ENCODE data around the gene CDH18.

The CDH18 gene

GRCh38 chr5:19771174-19771835 lies 216.7 kb downstream of the CDH18 start:
- H3K4me1 ChIP-seq (ENCODE audit: control insufficient read depth, insufficient read depth, low read length): no peaks in the 10 kb centered on the region
- H3K36me3 ChIP-seq (ENCODE audit: insufficient read depth, low read length): no peaks in the 10 kb centered on the region
- H3K4me3 ChIP-seq (ENCODE audit: low read length): no peak overlapping the region
- H3K27me3 ChIP-seq (ENCODE audit: control insufficient read depth, insufficient read depth, low read length): no peaks in the 10 kb centered on the region
- no peak overlapping the region for H3K9ac ChIP-seq (ENCODE audit: low read depth, low read length)
- no peaks in the 10 kb centered on the region for H3K9me3 ChIP-seq (replicated peaks; ENCODE audit: low read length)
- no peak overlapping the region for H3K4me2 ChIP-seq (ENCODE audit: low read length)

- Histone ChIP-seq H3K4me2 (ENCODE audit: low read length) (no peak overlapping the region), H3K4me1 (ENCODE audit: control insufficient read depth, insufficient read depth, low read length) (no peaks in the 10 kb centered on the region), H3K9me3 (replicated peaks; ENCODE audit: low read length) (no peaks in the 10 kb centered on the region), H3K4me3 (ENCODE audit: low read length) (no peak overlapping the region), H3K36me3 (ENCODE audit: insufficient read depth, low read length) (no peaks in the 10 kb centered on the region), H3K27me3 (ENCODE audit: control insufficient read depth, insufficient read depth, low read length) (no peaks in the 10 kb centered on the region), H3K9ac (ENCODE audit: low read depth, low read length) (no peak overlapping the region)
Observed at GRCh38 chr5:19770396-19770795, 217.6 kb downstream of the CDH18 start.

- H3K9ac ChIP-seq (ENCODE audit: low read depth, low read length): no peak overlapping the region
- H3K4me3 ChIP-seq (ENCODE audit: low read length): no peak overlapping the region
- no peaks in the 10 kb centered on the region for H3K4me1 ChIP-seq (ENCODE audit: control insufficient read depth, insufficient read depth, low read length)
- H3K36me3 ChIP-seq (ENCODE audit: insufficient read depth, low read length): no peaks in the 10 kb centered on the region
- H3K4me2 ChIP-seq (ENCODE audit: low read length): no peak overlapping the region
- no peaks in the 10 kb centered on the region for H3K27me3 ChIP-seq (ENCODE audit: control insufficient read depth, insufficient read depth, low read length)
- no peaks in the 10 kb centered on the region for H3K9me3 ChIP-seq (replicated peaks; ENCODE audit: low read length)
Observed at GRCh38 chr5:19767987-19768386, 220.0 kb downstream of the CDH18 start.

GRCh38 chr5:19753579-19753978 lies 234.4 kb downstream of the CDH18 start:
- Histone ChIP-seq H3K4me1 (ENCODE audit: control insufficient read depth, insufficient read depth, low read length) (no peaks in the 10 kb centered on the region), H3K4me2 (ENCODE audit: low read length) (no peak overlapping the region), H3K36me3 (ENCODE audit: insufficient read depth, low read length) (no peaks in the 10 kb centered on the region), H3K9ac (ENCODE audit: low read depth, low read length) (no peak overlapping the region), H3K9me3 (replicated peaks; ENCODE audit: low read length) (no peaks in the 10 kb centered on the region), H3K4me3 (ENCODE audit: low read length) (no peak overlapping the region), H3K27me3 (ENCODE audit: control insufficient read depth, insufficient read depth, low read length) (no peaks in the 10 kb centered on the region)

- H3K36me3 ChIP-seq (ENCODE audit: insufficient read depth, low read length): no peaks in the 10 kb centered on the region
- H3K27me3 ChIP-seq (ENCODE audit: control insufficient read depth, insufficient read depth, low read length): no peaks in the 10 kb centered on the region
- H3K4me2 ChIP-seq (ENCODE audit: low read length): no peak overlapping the region
- no peaks in the 10 kb centered on the region for H3K4me1 ChIP-seq (ENCODE audit: control insufficient read depth, insufficient read depth, low read length)
- H3K9me3 ChIP-seq (replicated peaks; ENCODE audit: low read length): no peaks in the 10 kb centered on the region
- H3K4me3 ChIP-seq (ENCODE audit: low read length): no peak overlapping the region
- no peak overlapping the region for H3K9ac ChIP-seq (ENCODE audit: low read depth, low read length)
Observed at GRCh38 chr5:19751326-19751725, 236.7 kb downstream of the CDH18 start.

- Histone ChIP-seq H3K4me2 (ENCODE audit: low read length) (no peak overlapping the region), H3K4me1 (ENCODE audit: control insufficient read depth, insufficient read depth, low read length) (no peaks in the 10 kb centered on the region), H3K9me3 (replicated peaks; ENCODE audit: low read length) (no peaks in the 10 kb centered on the region), H3K4me3 (ENCODE audit: low read length) (no peak overlapping the region), H3K27me3 (ENCODE audit: control insufficient read depth, insufficient read depth, low read length) (no peaks in the 10 kb centered on the region), H3K36me3 (ENCODE audit: insufficient read depth, low read length) (no peaks in the 10 kb centered on the region), H3K9ac (ENCODE audit: low read depth, low read length) (no peak overlapping the region)
Observed at GRCh38 chr5:19745247-19745646, 242.8 kb downstream of the CDH18 start.

- H3K4me2 ChIP-seq (ENCODE audit: low read length): no peak overlapping the region
Observed at GRCh38 chr5:19739671-19740070, 248.3 kb downstream of the CDH18 start.

GRCh38 chr5:19734776-19735175 lies 253.2 kb downstream of the CDH18 start:
- H3K4me2 ChIP-seq (ENCODE audit: low read length): no peak overlapping the region
- H3K9ac ChIP-seq (ENCODE audit: low read depth, low read length): no peak overlapping the region

More at GRCh38 chr5:19739671-19740070, 248.3 kb downstream of the CDH18 start:
- Histone ChIP-seq H3K9ac (ENCODE audit: low read depth, low read length) (no peak overlapping the region), H3K4me3 (ENCODE audit: low read length) (no peak overlapping the region), H3K4me1 (ENCODE audit: control insufficient read depth, insufficient read depth, low read length) (no peaks in the 10 kb centered on the region), H3K9me3 (replicated peaks; ENCODE audit: low read length) (no peaks in the 10 kb centered on the region), H3K27me3 (ENCODE audit: control insufficient read depth, insufficient read depth, low read length) (no peaks in the 10 kb centered on the region), H3K36me3 (ENCODE audit: insufficient read depth, low read length) (no peaks in the 10 kb centered on the region)

GRCh38 chr5:19733612-19734495 lies 254.1 kb downstream of the CDH18 start:
- H3K36me3 ChIP-seq (ENCODE audit: insufficient read depth, low read length): no peaks in the 10 kb centered on the region

More at GRCh38 chr5:19734776-19735175, 253.2 kb downstream of the CDH18 start:
- Histone ChIP-seq H3K27me3 (ENCODE audit: control insufficient read depth, insufficient read depth, low read length) (no peaks in the 10 kb centered on the region), H3K9me3 (replicated peaks; ENCODE audit: low read length) (no peaks in the 10 kb centered on the region), H3K4me1 (ENCODE audit: control insufficient read depth, insufficient read depth, low read length) (no peaks in the 10 kb centered on the region), H3K36me3 (ENCODE audit: insufficient read depth, low read length) (no peaks in the 10 kb centered on the region), H3K4me3 (ENCODE audit: low read length) (no peak overlapping the region)

GRCh38 chr5:19728571-19728970 lies 259.4 kb downstream of the CDH18 start:
- Histone ChIP-seq H3K9me3 (replicated peaks; ENCODE audit: low read length) (no peaks in the 10 kb centered on the region), H3K4me2 (ENCODE audit: low read length) (no peak overlapping the region), H3K9ac (ENCODE audit: low read depth, low read length) (no peak overlapping the region), H3K36me3 (ENCODE audit: insufficient read depth, low read length) (no peaks in the 10 kb centered on the region), H3K4me3 (ENCODE audit: low read length) (no peak overlapping the region), H3K27me3 (ENCODE audit: control insufficient read depth, insufficient read depth, low read length) (no peaks in the 10 kb centered on the region), H3K4me1 (ENCODE audit: control insufficient read depth, insufficient read depth, low read length) (no peaks in the 10 kb centered on the region)

More at GRCh38 chr5:19733612-19734495, 254.1 kb downstream of the CDH18 start:
- no peak overlapping the region for H3K9ac ChIP-seq (ENCODE audit: low read depth, low read length)
- no peak overlapping the region for H3K4me2 ChIP-seq (ENCODE audit: low read length)
- no peaks in the 10 kb centered on the region for H3K27me3 ChIP-seq (ENCODE audit: control insufficient read depth, insufficient read depth, low read length)
- H3K4me3 ChIP-seq (ENCODE audit: low read length): no peak overlapping the region
- H3K4me1 ChIP-seq (ENCODE audit: control insufficient read depth, insufficient read depth, low read length): no peaks in the 10 kb centered on the region
- no peaks in the 10 kb centered on the region for H3K9me3 ChIP-seq (replicated peaks; ENCODE audit: low read length)

- H3K9me3 ChIP-seq (replicated peaks; ENCODE audit: low read length): no peaks in the 10 kb centered on the region
- no peaks in the 10 kb centered on the region for H3K4me1 ChIP-seq (ENCODE audit: control insufficient read depth, insufficient read depth, low read length)
- H3K27me3 ChIP-seq (ENCODE audit: control insufficient read depth, insufficient read depth, low read length): no peaks in the 10 kb centered on the region
- H3K4me2 ChIP-seq (ENCODE audit: low read length): no peak overlapping the region
- no peak overlapping the region for H3K9ac ChIP-seq (ENCODE audit: low read depth, low read length)
- no peaks in the 10 kb centered on the region for H3K36me3 ChIP-seq (ENCODE audit: insufficient read depth, low read length)
- H3K4me3 ChIP-seq (ENCODE audit: low read length): no peak overlapping the region
Observed at GRCh38 chr5:19719109-19719508, 268.9 kb downstream of the CDH18 start.

Data from skeletal muscle satellite cell (primary cell).